ENCODE measurements around the gene CMAS.
"Not testable (repeated sequence)": the region's sequence is repeated elsewhere in the genome, so short reads cannot be mapped to it uniquely, and the experiment has no call there.

CMAS gene

GRCh38 chr12:22048351-22049041 is 2.5 kb downstream of the CMAS start:
- DNase-seq, result no peak

GRCh38 chr12:22050078-22050477 is 4.1 kb downstream of the CMAS start:
- DNase-seq, result no peak

- DNase-seq, result no peak
Measured at GRCh38 chr12:22051114-22051698, 5.2 kb downstream of the CMAS start.

- DNase-seq, result not testable (repeated sequence)
Measured at GRCh38 chr12:22052994-22053393, 7.0 kb downstream of the CMAS start.

- no peak for DNase-seq
Measured at GRCh38 chr12:22054155-22054554, 8.1 kb downstream of the CMAS start.

GRCh38 chr12:22056607-22057006 is 10.6 kb downstream of the CMAS start:
- no peak for DNase-seq

- DNase-seq, result no peak
Measured at GRCh38 chr12:22059976-22060647, 14.1 kb downstream of the CMAS start.

GRCh38 chr12:22064968-22065367 is 18.9 kb downstream of the CMAS start:
- no peak for DNase-seq

- DNase-seq, result no peak
Measured at GRCh38 chr12:22066310-22066709, 20.3 kb downstream of the CMAS start.

- DNase-seq, result no peak
Measured at GRCh38 chr12:22069851-22070250, 23.8 kb downstream of the CMAS start.

GRCh38 chr12:22082190-22082701 is 36.2 kb downstream of the CMAS start:
- no peak for DNase-seq

- DNase-seq, result no peak
Measured at GRCh38 chr12:22083167-22083566, 37.1 kb downstream of the CMAS start.

- DNase-seq, result no peak
Measured at GRCh38 chr12:22084852-22085251, 38.8 kb downstream of the CMAS start.

- DNase-seq, result no peak
Measured at GRCh38 chr12:22088886-22089285, 42.9 kb downstream of the CMAS start.

GRCh38 chr12:22089486-22089885 is 43.5 kb downstream of the CMAS start:
- no peak for DNase-seq

- DNase-seq, result not testable (repeated sequence)
Measured at GRCh38 chr12:22099062-22099461, 53.0 kb downstream of the CMAS start.

GRCh38 chr12:22100958-22101748 is 55.1 kb downstream of the CMAS start:
- DNase-seq, result peak; percentile 58

GRCh38 chr12:22101749-22102243 is 55.8 kb downstream of the CMAS start:
- DNase-seq, result peak; percentile 63

GRCh38 chr12:22103418-22103817 is 57.4 kb downstream of the CMAS start:
- no peak for DNase-seq

GRCh38 chr12:22105542-22105941 is 59.5 kb downstream of the CMAS start:
- DNase-seq, result no peak

- no peak for DNase-seq
Measured at GRCh38 chr12:22110176-22110575, 64.2 kb downstream of the CMAS start.

Measured in left hindlimb (tissue), 1 donor.